Measurements from ENCODE around the gene ANO8.

Gene ANO8

DNA sequence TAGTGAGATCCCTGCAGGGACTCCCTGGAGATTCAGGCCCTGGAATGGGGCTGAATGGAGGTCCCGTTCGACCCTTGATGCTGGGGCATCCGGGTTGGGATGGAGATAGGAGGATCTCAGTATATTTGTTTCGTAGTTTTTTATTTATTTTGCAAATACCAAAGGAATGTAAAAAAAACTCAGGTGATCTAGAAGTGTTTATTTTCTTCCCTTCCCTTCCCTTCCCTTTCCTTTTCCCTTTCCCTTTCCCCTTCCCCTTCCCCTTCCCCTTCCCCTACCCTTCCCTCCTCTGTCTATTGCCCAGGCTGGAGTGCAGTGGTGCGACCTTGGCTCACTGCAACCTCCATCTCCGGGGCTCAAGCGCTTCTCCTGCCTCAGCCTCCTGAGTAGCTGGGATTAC, 7.2 kb upstream of the ANO8 start:
- no peak for DNase-seq

DNA sequence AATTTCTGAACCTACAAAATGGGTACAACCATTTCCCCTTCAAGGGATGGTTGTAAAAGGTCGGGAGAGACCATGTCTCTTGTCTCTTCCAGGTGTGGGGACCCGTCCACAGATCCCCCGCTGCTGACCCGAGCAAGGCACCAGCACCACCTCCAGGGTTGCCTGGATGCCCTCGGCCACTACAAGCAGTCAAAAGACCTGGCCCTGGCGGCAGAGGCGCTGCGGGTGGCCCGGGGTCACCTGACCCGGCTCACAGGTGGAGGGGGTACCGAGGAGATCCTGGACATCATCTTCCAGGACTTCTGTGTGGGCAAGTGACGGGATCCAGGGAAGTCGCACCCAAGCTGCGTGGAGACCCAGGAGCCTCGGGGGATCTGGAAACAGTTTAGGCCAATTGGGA, 6.7 kb upstream of the ANO8 start:
- no peak for DNase-seq

- DNase-seq = no peak
Measured at GRCh38 chr19:17340871-17341357, 6.3 kb upstream of the ANO8 start.

DNA sequence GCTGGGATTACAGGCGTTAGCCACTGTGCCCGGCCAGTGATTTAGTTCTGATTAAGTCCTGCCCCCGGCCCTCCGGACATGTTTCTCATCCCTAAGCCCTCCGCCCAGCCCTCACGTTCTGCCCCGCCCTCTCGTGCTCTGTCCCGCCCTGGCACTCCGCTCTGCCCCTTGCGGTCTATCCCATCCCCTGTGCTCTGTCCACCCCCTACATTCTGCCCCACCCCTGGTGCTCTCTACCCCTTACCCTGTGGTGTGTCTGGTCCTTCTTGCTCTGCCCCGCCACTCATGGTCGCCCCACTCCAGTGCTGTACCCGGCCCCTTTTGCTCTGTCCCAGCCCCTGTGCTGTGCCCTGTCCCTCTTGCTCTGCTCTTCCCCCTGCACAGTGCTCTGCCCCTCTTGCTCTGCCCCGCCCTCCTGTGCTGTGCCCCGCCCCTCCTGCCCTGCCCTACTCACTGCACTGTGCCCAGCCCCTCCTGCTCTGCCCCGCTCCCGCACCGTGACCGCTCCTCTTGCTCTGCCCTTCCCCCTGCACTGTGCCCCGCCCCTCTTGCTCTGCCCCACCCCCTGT, 5.7 kb upstream of the ANO8 start:
- no peak for DNase-seq

GRCh38 chr19:17339088-17339741, 4.6 kb upstream of the ANO8 start:
- peak; percentile 72 for DNase-seq

DNA sequence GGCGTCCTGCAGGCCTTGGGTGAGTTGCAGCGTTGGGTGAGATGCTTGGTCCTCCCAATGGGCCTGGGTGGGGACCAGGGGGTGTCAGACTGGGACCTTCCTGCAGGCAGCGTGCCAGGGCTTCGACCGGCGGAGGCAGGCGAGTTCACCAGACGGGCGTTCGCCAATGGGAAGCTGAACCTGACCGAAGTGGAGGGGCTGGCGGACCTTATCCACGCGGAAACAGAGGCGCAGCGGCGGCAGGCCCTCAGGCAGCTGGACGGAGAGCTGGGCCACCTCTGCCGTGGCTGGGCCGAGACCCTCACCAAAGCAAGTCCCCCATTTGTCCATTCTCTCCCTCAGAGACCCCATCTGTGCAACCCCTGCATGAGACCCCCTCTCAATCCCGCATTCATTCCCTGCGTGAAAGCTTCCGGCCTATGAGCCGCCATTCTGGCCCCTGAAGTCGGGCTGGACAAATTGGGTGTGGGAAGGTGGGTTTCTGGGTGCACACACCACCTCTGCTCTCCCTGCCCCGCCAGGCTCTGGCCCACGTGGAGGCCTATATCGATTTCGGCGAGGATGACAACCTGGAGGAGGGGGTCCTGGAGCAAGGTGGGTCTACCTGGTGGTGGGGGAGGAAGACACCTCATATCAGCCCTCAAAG, 3.9 kb upstream of the ANO8 start:
- no peak for DNase-seq

GRCh38 chr19:17337675-17338432, 3.2 kb upstream of the ANO8 start:
- peak; percentile 73 for DNase-seq

- DNase-seq = peak; percentile 99
Measured at GRCh38 chr19:17336872-17337674, 2.4 kb upstream of the ANO8 start, which contains the start of gene GTPBP3. Gene GTPBP3, plus strand, starts transcription at chr19:17337553. Its CDS starts 59 bp downstream, at chr19:17337612.

- no peak for DNase-seq
Measured at GRCh38 chr19:17335575-17335974, 920 bp upstream of the ANO8 start.

- DNase-seq = peak; percentile 88
Measured at GRCh38 chr19:17333611-17334413, 843 bp downstream of the ANO8 start.

DNA sequence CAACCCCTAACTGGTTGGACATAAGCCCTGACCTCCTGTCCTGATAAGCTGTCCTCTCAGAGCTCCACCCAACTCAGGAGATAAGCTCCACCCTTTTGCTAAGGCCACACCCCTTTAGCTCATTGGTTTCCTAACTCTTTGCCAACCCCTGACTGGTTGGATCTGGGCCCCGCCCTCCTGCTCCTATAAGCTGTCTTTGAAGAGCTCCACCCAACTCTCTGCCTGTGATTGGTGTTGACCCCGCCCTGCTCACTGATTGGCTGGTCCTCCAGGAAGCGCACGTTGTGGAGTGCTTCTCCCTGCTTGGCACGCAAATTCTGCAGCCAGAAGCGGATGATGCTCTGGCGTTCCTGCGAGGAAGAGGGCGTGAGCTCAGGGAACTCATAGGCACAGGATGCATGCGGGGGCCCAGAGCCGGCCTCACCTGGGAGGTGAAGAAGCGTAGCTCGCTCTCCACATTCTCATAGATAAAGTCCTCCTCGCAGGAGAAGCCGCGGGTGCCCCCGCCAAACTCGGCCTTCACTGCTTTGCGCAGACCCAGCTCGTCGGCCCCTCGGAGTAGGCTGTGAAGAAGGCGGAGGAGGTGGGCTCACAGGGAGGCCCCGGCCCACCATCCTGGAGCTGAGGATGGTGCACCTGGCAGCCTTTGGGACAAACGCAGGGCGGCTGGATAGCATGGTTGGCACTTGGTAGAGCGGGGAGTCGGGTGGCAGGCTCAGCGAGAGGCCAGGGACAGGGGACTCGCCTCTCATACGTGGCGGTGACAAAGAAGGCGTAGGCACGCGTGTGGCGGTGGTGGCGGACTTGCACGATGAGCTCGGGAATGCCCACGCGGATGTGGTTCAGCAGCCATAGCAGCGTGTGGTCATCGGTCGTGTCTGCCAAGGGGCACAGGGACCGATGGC, 1.7 kb downstream of the ANO8 start:
- DNase-seq = peak; percentile 61

- DNase-seq = no peak
Measured at GRCh38 chr19:17332360-17332676, 2.3 kb downstream of the ANO8 start.

GRCh38 chr19:17331045-17331558, 3.6 kb downstream of the ANO8 start:
- no peak for DNase-seq

- DNase-seq = no peak
Measured at GRCh38 chr19:17330262-17331044, 4.2 kb downstream of the ANO8 start.

DNA sequence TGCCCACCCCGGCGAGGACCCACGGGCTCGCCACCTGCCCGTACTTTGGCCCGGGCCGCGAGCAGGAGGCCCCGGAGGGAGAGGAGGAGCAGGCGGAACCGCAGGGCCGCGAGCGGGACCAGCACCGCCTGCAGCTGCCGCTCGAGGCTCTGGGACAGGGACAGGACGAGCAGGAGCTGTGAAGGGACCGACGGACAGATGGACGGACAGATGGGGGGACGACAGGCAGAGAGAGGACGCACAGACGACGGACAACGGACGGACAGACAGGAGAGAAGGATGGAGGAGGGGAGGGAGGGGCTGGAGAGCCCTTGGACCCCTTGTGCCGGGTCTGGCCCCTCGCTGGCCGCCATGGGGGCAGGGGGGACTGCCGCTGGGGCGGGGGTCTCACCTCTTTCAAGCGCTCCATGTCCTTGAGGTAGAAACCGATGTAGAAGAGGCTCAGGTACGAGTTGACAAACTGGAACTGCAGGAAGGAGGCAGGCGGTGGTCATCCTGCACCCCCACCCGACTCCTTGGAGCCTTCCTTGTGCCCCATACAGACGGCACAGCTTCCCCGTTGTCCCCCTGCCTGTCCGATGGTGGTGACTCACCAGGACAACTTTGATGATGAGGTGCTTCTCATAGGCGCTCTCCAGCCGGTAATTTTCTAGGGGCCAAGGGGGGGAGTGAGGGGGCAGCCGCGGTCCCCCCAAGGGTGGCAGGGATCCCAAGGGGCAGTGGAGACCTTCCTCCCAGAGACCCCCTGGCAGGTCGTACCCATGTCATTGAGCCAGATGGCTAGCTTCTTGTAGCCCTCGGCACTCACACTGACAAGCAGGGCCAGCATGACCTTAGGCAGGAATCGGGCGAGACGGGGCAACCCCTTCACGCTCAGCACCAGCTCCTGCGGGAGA, 5.0 kb downstream of the ANO8 start:
- DNase-seq = no peak

DNA sequence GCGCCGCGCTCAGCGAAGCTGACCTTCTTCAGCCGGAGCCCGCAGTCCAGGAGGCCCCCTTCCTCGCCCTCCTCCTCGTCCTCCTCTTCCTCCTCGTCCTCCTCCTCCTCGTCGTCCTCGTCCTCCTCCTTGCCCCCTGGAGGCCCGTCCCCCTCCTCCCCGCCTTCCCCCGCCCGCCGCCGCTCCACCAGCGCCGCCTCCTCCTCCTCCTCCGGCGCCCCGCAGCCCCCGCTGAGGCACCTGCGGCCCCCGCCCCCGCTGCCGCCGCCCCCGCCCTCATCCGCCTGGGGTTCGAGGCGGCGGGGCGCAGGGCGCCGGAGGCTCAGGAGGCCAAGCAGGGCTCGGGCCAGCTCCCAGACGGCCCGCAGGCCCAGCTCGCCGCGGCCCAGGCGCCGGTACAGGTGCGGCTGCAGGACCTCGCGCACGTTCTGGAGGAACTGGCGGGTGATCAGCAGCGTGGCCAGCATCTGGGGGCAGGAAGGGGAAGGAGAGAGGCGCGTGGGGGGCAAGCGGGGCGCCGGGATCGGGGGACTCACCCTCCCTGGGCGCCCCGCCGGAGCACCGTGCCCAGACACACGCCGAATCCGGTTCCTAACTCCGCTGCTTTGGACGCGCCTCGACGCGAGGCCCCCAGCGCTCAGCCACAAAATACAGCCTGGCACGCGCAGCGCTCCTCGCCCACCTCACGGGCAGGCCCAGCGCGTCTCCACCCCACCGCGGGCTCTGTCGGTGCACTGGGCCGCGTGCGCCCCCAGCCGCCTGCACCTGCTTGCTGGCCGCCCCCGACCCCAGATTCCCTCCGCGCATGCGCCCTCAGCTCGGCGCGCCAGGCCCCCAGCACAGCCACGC, 5.9 kb downstream of the ANO8 start:
- peak; percentile 44 for DNase-seq

DNA sequence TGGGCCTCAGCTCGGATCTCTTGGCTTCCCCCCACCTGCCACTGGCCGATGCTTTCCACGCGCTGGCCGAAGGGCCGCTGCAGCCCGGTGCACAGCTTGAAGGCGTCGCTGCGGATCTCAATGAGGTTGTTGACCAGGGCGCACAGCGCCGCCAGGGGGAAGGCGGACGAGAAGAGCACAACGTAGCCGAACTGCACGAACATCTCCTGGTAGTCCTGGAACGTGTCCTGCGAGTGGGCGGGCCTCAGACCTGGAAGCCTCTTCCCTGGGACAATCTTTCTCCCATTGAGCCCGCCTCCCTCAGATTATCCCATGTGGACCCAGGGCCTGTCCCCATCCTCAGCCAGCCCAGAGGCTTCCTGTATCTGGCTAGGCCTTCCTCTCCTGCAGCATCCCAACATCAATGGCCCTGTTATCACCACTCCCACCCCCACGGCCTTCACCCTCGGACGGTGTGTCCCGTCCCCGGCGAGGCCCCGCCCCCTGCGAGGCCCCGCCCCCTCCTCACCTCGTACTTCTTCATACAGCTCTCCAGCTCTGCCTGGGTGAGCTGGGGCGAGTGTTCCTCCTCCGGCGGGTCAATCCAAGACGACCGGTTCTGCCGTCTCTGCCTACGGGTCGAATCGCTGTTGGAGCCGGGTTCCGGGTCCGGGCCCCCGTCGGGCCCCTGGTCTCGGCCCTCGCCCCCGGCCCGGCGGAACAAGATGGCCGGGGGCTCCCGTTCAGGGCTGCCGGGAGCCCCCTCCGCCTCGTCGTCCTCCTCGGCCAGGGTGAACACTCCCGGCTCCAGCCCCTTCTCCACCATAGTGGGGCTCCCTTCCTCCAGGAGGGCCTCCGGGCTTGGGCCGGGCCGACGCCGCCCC, 6.8 kb downstream of the ANO8 start:
- DNase-seq = peak; percentile 66

Measured in stimulated activated CD4-positive, alpha-beta T cell treated with anti-CD3 and anti-CD28 coated beads, Interleukin-15, amount 100 ng/mL, for 24 hours (primary cell).